ENCODE results near the gene NFIA.

DNA sequence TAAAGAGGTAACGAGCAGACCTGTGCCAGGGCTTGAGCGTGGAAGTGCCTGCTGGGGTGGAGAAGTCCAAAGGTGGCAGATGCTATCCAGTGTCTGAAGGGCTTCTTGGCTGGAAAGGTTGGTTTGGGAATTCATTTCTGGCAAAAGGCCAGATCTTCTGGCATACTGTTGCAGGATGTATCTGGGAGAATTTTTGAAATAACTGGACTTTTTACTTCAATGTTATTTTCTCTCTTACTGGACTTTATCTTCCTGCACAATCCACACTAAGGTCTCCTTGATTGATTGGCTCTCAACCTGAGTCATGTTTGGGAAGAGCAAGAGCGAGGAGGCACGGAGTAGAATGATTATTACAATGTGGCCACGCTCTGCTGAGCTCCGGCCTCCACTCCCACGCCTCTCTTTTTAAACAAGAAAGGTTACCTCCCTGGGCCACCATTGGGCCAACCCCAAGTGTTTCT lies 364.2 kb downstream of the NFIA start:
- TF ChIP-seq POLR2A (IDR thresholded peaks at IDR 0.05; ENCODE audit: low read depth, low read length), result no peak
- TF ChIP-seq POLR2AphosphoS5 (IDR thresholded peaks at IDR 0.05; ENCODE audit: low read depth, low read length), result no peak

All from GM12892 (cell line).